GM12874 (cell line): Measurements from ENCODE around the gene TDRD9.

Experiments used
- CTCF ChIP-seq: IDR thresholded peaks from 2 replicates; pipeline ENCODE4 v1.5.1; 2011; ENCODE audit warnings: low read depth, mild to moderate bottlenecking, control low read depth, low read length, moderate library complexity; ENCODE audit not compliant: insufficient read depth

TDRD9 gene

GRCh38 chr14:104049576-104050240, 121.5 kb downstream of the TDRD9 start:
- no peak for TF ChIP-seq CTCF

- TF ChIP-seq CTCF = no peak
These were observed 123.0 kb downstream of the TDRD9 start for GRCh38 chr14:104051092-104051813.

GRCh38 chr14:104054222-104054905, 126.1 kb downstream of the TDRD9 start:
- no peak for TF ChIP-seq CTCF

- no peak for TF ChIP-seq CTCF
These were observed 134.0 kb downstream of the TDRD9 start for GRCh38 chr14:104062281-104062680.

- no peak for TF ChIP-seq CTCF
These were observed 135.7 kb downstream of the TDRD9 start for GRCh38 chr14:104064003-104064402.

GRCh38 chr14:104066279-104066678, 138.0 kb downstream of the TDRD9 start:
- no peak for TF ChIP-seq CTCF

- no peak for TF ChIP-seq CTCF
These were observed 138.6 kb downstream of the TDRD9 start for GRCh38 chr14:104066719-104067295.
